K562 (cell line): Measurements from ENCODE around the gene PTBP3. TPM values are rescaled to one million over a fixed set of nuclear protein-coding genes. Genes with fewer than 3 reads are reported as not detected.

Source experiments
- L3MBTL2 ChIP-seq: fragments of 450-650 bp; IDR thresholded peaks from 2 replicates; pipeline ENCODE4 v1.6.1; 2016; ENCODE audit warnings: mild to moderate bottlenecking, moderate library complexity
- NR1H2 ChIP-seq: sonication (generic); formaldehyde crosslinking; IDR thresholded peaks from 2 replicates; pipeline ENCODE4 v1.4.0; 2020; ENCODE audit warnings: mild to moderate bottlenecking, missing genetic modification reagents
- SIX5 ChIP-seq, 2 experiments: IDR thresholded peaks; 2 replicates each; pipeline ENCODE4 v1.6.1; 2011; ENCODE audit warnings: low read length in 2 of 2, borderline replicate concordance in 1 of 2, low read depth in 1 of 2, mild to moderate bottlenecking in 1 of 2, moderate library complexity in 1 of 2; ENCODE audit not compliant: insufficient read depth in 1 of 2
- THAP12 ChIP-seq: fragments of 250-450 bp; sonication (Bioruptor Pico); IDR thresholded peaks from 2 replicates; pipeline ENCODE4 v1.9.0; 2021; ENCODE audit warnings: mild to moderate bottlenecking, inconsistent platforms
- polyA plus RNA-seq, 8 experiments: library from polyadenylated mRNA; depleted of rRNA in 4 of 8; stranded (reverse) in 5 of 8; unstranded in 3 of 8; fragments of >200 nt; fragmentation: Nextera tagmentation in 2 of 8; fragmentation: Illumina TruSeq in 1 of 8; extraction: Ambion mirVana in 2 of 8; extraction: Trizol in 1 of 8; gene quantifications; 2 replicates each; pipeline versions ENCODE4 v1.2.1 to v1.2.3, GENCODE V29; 2011 to 2014; ENCODE audit warnings: inconsistent platforms in 1 of 8, missing spikeins in 1 of 8
- total RNA-seq, 7 experiments: library from RNA; depleted of rRNA in 6 of 7; stranded (reverse); fragments of >200 nt in 6 of 7; fragmentation: Illumina TruSeq in 2 of 7; extraction: Trizol in 2 of 7; gene quantifications; 2 replicates each; pipeline versions ENCODE4 v1.2.1 to v1.2.3, GENCODE V29; 2011 to 2021; ENCODE audit warnings: low replicate concordance in 1 of 7
- TF ChIP-seq, protein P1 (sequence below): fragments of 450-650 bp; IDR thresholded peaks from 2 replicates; pipeline ENCODE4 v1.6.1; 2016; ENCODE audit warnings: mild to moderate bottlenecking, moderate library complexity

PTBP3 gene
- total and polyA plus RNA-seq, 9 of the 15 experiments (the other 6 are each of a cell fraction or from before 2014, with no cell fraction given) = 22.4 to 132 (median 68.0) TPM

GRCh38 chr9:112380102-112380824 lies 46.8 kb upstream of the PTBP3 start, which contains the start of gene HSDL2 (continued):
- TF ChIP-seq, protein P1, sequence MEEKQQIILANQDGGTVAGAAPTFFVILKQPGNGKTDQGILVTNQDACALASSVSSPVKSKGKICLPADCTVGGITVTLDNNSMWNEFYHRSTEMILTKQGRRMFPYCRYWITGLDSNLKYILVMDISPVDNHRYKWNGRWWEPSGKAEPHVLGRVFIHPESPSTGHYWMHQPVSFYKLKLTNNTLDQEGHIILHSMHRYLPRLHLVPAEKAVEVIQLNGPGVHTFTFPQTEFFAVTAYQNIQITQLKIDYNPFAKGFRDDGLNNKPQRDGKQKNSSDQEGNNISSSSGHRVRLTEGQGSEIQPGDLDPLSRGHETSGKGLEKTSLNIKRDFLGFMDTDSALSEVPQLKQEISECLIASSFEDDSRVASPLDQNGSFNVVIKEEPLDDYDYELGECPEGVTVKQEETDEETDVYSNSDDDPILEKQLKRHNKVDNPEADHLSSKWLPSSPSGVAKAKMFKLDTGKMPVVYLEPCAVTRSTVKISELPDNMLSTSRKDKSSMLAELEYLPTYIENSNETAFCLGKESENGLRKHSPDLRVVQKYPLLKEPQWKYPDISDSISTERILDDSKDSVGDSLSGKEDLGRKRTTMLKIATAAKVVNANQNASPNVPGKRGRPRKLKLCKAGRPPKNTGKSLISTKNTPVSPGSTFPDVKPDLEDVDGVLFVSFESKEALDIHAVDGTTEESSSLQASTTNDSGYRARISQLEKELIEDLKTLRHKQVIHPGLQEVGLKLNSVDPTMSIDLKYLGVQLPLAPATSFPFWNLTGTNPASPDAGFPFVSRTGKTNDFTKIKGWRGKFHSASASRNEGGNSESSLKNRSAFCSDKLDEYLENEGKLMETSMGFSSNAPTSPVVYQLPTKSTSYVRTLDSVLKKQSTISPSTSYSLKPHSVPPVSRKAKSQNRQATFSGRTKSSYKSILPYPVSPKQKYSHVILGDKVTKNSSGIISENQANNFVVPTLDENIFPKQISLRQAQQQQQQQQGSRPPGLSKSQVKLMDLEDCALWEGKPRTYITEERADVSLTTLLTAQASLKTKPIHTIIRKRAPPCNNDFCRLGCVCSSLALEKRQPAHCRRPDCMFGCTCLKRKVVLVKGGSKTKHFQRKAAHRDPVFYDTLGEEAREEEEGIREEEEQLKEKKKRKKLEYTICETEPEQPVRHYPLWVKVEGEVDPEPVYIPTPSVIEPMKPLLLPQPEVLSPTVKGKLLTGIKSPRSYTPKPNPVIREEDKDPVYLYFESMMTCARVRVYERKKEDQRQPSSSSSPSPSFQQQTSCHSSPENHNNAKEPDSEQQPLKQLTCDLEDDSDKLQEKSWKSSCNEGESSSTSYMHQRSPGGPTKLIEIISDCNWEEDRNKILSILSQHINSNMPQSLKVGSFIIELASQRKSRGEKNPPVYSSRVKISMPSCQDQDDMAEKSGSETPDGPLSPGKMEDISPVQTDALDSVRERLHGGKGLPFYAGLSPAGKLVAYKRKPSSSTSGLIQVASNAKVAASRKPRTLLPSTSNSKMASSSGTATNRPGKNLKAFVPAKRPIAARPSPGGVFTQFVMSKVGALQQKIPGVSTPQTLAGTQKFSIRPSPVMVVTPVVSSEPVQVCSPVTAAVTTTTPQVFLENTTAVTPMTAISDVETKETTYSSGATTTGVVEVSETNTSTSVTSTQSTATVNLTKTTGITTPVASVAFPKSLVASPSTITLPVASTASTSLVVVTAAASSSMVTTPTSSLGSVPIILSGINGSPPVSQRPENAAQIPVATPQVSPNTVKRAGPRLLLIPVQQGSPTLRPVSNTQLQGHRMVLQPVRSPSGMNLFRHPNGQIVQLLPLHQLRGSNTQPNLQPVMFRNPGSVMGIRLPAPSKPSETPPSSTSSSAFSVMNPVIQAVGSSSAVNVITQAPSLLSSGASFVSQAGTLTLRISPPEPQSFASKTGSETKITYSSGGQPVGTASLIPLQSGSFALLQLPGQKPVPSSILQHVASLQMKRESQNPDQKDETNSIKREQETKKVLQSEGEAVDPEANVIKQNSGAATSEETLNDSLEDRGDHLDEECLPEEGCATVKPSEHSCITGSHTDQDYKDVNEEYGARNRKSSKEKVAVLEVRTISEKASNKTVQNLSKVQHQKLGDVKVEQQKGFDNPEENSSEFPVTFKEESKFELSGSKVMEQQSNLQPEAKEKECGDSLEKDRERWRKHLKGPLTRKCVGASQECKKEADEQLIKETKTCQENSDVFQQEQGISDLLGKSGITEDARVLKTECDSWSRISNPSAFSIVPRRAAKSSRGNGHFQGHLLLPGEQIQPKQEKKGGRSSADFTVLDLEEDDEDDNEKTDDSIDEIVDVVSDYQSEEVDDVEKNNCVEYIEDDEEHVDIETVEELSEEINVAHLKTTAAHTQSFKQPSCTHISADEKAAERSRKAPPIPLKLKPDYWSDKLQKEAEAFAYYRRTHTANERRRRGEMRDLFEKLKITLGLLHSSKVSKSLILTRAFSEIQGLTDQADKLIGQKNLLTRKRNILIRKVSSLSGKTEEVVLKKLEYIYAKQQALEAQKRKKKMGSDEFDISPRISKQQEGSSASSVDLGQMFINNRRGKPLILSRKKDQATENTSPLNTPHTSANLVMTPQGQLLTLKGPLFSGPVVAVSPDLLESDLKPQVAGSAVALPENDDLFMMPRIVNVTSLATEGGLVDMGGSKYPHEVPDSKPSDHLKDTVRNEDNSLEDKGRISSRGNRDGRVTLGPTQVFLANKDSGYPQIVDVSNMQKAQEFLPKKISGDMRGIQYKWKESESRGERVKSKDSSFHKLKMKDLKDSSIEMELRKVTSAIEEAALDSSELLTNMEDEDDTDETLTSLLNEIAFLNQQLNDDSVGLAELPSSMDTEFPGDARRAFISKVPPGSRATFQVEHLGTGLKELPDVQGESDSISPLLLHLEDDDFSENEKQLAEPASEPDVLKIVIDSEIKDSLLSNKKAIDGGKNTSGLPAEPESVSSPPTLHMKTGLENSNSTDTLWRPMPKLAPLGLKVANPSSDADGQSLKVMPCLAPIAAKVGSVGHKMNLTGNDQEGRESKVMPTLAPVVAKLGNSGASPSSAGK = 0 out of 2 replicates have a peak, but pooled peaks have one; percentile 7
- TF ChIP-seq NR1H2 (CRISPR knock-in tag) (no peak), THAP12 (CRISPR knock-in tag) (no peak), L3MBTL2 (no peak), SIX5 (IDR thresholded peaks at IDR 0.05; ENCODE audit: borderline replicate concordance in 1 of 2, insufficient read depth in 1 of 2, low read depth in 1 of 2, low read length in 2 of 2) (no peak)
- TF ChIP-seq, all 486 proteins: peak for 29
